Urothelium cell line (cell line): ENCODE data around the gene LPGAT1.

Experiments
- DNase-seq: peaks from one replicate; pipeline ENCODE4 v3.0.0; 2011; ENCODE audit warnings: low spot score, mixed read lengths
- FAIRE-seq: peaks from 2 replicates; lab custom pipeline; 2011; peaks lifted over from hg19 to GRCh38; lab: Jason Lieb, UNC

Gene LPGAT1

GRCh38 chr1:211828584-211829342 is 1.8 kb downstream of the LPGAT1 start:
- DNase-seq (no peak), FAIRE-seq (no peak)

- DNase-seq, result no peak
- FAIRE-seq, result no peak
Observed at GRCh38 chr1:211827051-211827450, 3.5 kb downstream of the LPGAT1 start.

- FAIRE-seq (no peak), DNase-seq (no peak)
Observed at GRCh38 chr1:211825980-211826379, 4.6 kb downstream of the LPGAT1 start.

GRCh38 chr1:211822677-211823407 is 7.7 kb downstream of the LPGAT1 start:
- FAIRE-seq, result no peak
- DNase-seq, result no peak

- DNase-seq, result no peak
- FAIRE-seq, result no peak
Observed at GRCh38 chr1:211816586-211816985, 14.0 kb downstream of the LPGAT1 start.

- DNase-seq (no peak), FAIRE-seq (no peak)
Observed at GRCh38 chr1:211814313-211814712, 16.2 kb downstream of the LPGAT1 start.

- no peak for DNase-seq
- FAIRE-seq, result no peak
Observed at GRCh38 chr1:211813590-211813989, 17.0 kb downstream of the LPGAT1 start.

GRCh38 chr1:211812584-211812983 is 18.0 kb downstream of the LPGAT1 start:
- DNase-seq (no peak), FAIRE-seq (no peak)

- FAIRE-seq, result no peak
- no peak for DNase-seq
Observed at GRCh38 chr1:211811848-211812247, 18.7 kb downstream of the LPGAT1 start.

GRCh38 chr1:211811126-211811525 is 19.4 kb downstream of the LPGAT1 start:
- FAIRE-seq, result no peak
- no peak for DNase-seq

GRCh38 chr1:211808475-211808874 is 22.1 kb downstream of the LPGAT1 start:
- FAIRE-seq, result no peak
- no peak for DNase-seq

- no peak for DNase-seq
- no peak for FAIRE-seq
Observed at GRCh38 chr1:211804915-211805314, 25.6 kb downstream of the LPGAT1 start.

GRCh38 chr1:211800925-211801607 is 29.5 kb downstream of the LPGAT1 start:
- DNase-seq (no peak), FAIRE-seq (no peak)

GRCh38 chr1:211797994-211798393 is 32.6 kb downstream of the LPGAT1 start:
- FAIRE-seq (no peak), DNase-seq (no peak)

- FAIRE-seq, result no peak
Observed at GRCh38 chr1:211791979-211792378, 38.6 kb downstream of the LPGAT1 start.

GRCh38 chr1:211789641-211790464 is 40.7 kb downstream of the LPGAT1 start:
- DNase-seq, result no peak
- no peak for FAIRE-seq

More at GRCh38 chr1:211791979-211792378, 38.6 kb downstream of the LPGAT1 start:
- no peak for DNase-seq

GRCh38 chr1:211788626-211789025 is 41.9 kb downstream of the LPGAT1 start:
- DNase-seq (no peak), FAIRE-seq (no peak)

- FAIRE-seq (no peak), DNase-seq (no peak)
Observed at GRCh38 chr1:211783897-211784296, 46.7 kb downstream of the LPGAT1 start.

- FAIRE-seq, result no peak
- DNase-seq, result no peak
Observed at GRCh38 chr1:211783266-211783665, 47.3 kb downstream of the LPGAT1 start.

- no peak for DNase-seq
- no peak for FAIRE-seq
Observed at GRCh38 chr1:211781260-211781659, 49.3 kb downstream of the LPGAT1 start.

GRCh38 chr1:211775170-211775569 is 55.4 kb downstream of the LPGAT1 start:
- DNase-seq, result no peak
- FAIRE-seq, result no peak
